Colonic mucosa (tissue), 4 donors: ENCODE data around the gene QPCT. TPM values are rescaled to one million over a fixed set of nuclear protein-coding genes. Genes with fewer than 3 reads are reported as not detected.
"Not testable (repeated sequence)": the region's sequence is repeated elsewhere in the genome, so short reads cannot be mapped to it uniquely, and the experiment has no call there.

Experiments
- DNase-seq: peaks from one replicate; pipeline ENCODE4 v3.0.0-alpha.2; 2020
- H3K27ac ChIP-seq: fragments of 200-600 bp; one replicate; pipeline ENCODE4 v1.8.0; 2021
- H3K27me3 ChIP-seq: fragments of 200-600 bp; one replicate; pipeline ENCODE4 v1.8.0; 2021
- H3K36me3 ChIP-seq: fragments of 200-600 bp; one replicate; pipeline ENCODE4 v1.8.0; 2021
- H3K4me1 ChIP-seq: fragments of 200-600 bp; one replicate; pipeline ENCODE4 v1.8.0; 2021; ENCODE audit warnings: mild to moderate bottlenecking
- H3K4me3 ChIP-seq: fragments of 200-600 bp; one replicate; pipeline ENCODE4 v1.8.0; 2021
- H3K9ac ChIP-seq, 2 donors: one replicate each; pipeline ENCODE4 v1.7.0; 2013; ENCODE audit warnings: control low read depth in 2 of 2, low read depth in 2 of 2, low read length in 2 of 2
- H3K9me3 ChIP-seq: fragments of 200-600 bp; one replicate; pipeline ENCODE4 v1.8.0; 2021
- CTCF ChIP-seq: fragments of 200-600 bp; IDR thresholded peaks from one replicate; pipeline ENCODE4 v1.8.0; 2022; ENCODE audit warnings: antibody characterized with exemption, mild to moderate bottlenecking
- intact Hi-C: fragments of 100-400 bp; cut with DNase I; formaldehyde crosslinking; loops from one replicate; pipeline ENCODE4 v1.14.1; 2022
- total RNA-seq, 2 donors: library from RNA; stranded (reverse); fragmentation: NEBNext Ultra II Directional in 1 of 2; extraction: Animal tissue kit (Norgen Biotek cat#: 25700) in 1 of 2; gene quantifications; one replicate each; pipeline ENCODE4 v1.2.1, GENCODE V29; 2021
- donor health status: healthy.
- donor health status: DM: no; HTN: no; CAD: no.
- donor health status: DM: no; HTN: no; CAD: no.

Gene QPCT
- 10 to 100 TPM in 1 of 2 donors, 1 to 10 TPM in 1; 5.3 to 10.7 TPM for total RNA-seq

GRCh38 chr2:37344453-37345361 lies at the start of gene QPCT:
QPCT (plus strand) TSS chr2:37344630; CDS start chr2:37344732, 102 bp downstream.
- intact Hi-C loops: no loop called here
- Histone ChIP-seq H3K9ac (peak within 1 kb of the TSS; percentile 64 to 77), H3K9me3 (no peaks in the 10 kb centered on the region), H3K27me3 (no peaks in the 10 kb centered on the region), H3K27ac (peak within 1 kb of the TSS; percentile 18), H3K4me3 (peak within 1 kb of the TSS; percentile 61), H3K36me3 (no peaks in the 10 kb centered on the region), H3K4me1 (peaks cover 5% of the 10 kb centered on the region)
- TF ChIP-seq CTCF: no peak
- DNase-seq: peak; percentile 55

GRCh38 chr2:37294858-37295257 lies 49.6 kb upstream of the QPCT start:
- H3K9me3 ChIP-seq, H3K27ac ChIP-seq, H3K4me3 ChIP-seq, H3K27me3 ChIP-seq, intact Hi-C loops, H3K9ac ChIP-seq, DNase-seq, H3K4me1 ChIP-seq, H3K36me3 ChIP-seq: not testable (repeated sequence)

GRCh38 chr2:37295469-37296073 lies 48.9 kb upstream of the QPCT start:
- Histone ChIP-seq H3K27ac (no peak overlapping the region), H3K4me3 (no peak overlapping the region), H3K9me3 (no peaks in the 10 kb centered on the region), H3K4me1 (peaks cover 4% of the 10 kb centered on the region), H3K27me3 (no peaks in the 10 kb centered on the region), H3K9ac (no peak overlapping the region), H3K36me3 (no peaks in the 10 kb centered on the region)
- intact Hi-C loops: no loop called here
- TF ChIP-seq CTCF: no peak
- DNase-seq: no peak

GRCh38 chr2:37297632-37298031 lies 46.8 kb upstream of the QPCT start:
- Histone ChIP-seq H3K27ac (no peak overlapping the region), H3K9me3 (no peaks in the 10 kb centered on the region), H3K9ac (no peak overlapping the region), H3K4me3 (no peak overlapping the region), H3K4me1 (peaks cover 4% of the 10 kb centered on the region), H3K36me3 (no peaks in the 10 kb centered on the region), H3K27me3 (no peaks in the 10 kb centered on the region)
- DNase-seq: no peak
- intact Hi-C loops: no loop called here
- no peak for TF ChIP-seq CTCF

- no peaks in the 10 kb centered on the region for H3K36me3 ChIP-seq
- H3K4me1 ChIP-seq: peaks cover 4% of the 10 kb centered on the region
- H3K27me3 ChIP-seq: no peaks in the 10 kb centered on the region
- no peak overlapping the region for H3K27ac ChIP-seq
- no peak for DNase-seq
- no peaks in the 10 kb centered on the region for H3K9me3 ChIP-seq
- no peak overlapping the region for H3K4me3 ChIP-seq
- no peak overlapping the region for H3K9ac ChIP-seq
- intact Hi-C loops: no loop called here
- TF ChIP-seq CTCF: no peak
Observed at GRCh38 chr2:37300146-37300545, 44.3 kb upstream of the QPCT start.

GRCh38 chr2:37300578-37300977 lies 43.9 kb upstream of the QPCT start:
- Histone ChIP-seq H3K27ac (no peak overlapping the region), H3K27me3 (no peaks in the 10 kb centered on the region), H3K4me1 (peaks cover under 1% of the 10 kb centered on the region), H3K36me3 (no peaks in the 10 kb centered on the region), H3K4me3 (no peak overlapping the region), H3K9ac (no peak overlapping the region), H3K9me3 (no peaks in the 10 kb centered on the region)
- intact Hi-C loops: no loop called here
- no peak for DNase-seq
- TF ChIP-seq CTCF: no peak
